MM.1S (cell line): Measurements from ENCODE around the gene PDE12.

Experiments used
- EZH2 ChIP-seq: fragments of 300-600 bp; sonication (generic); optimal IDR thresholded peaks from 2 replicates; pipeline ENCODE3; 2017; ENCODE audit warnings: low read depth, mild to moderate bottlenecking, antibody characterized with exemption, low read length, mixed read lengths
- EZH2phosphoT487 ChIP-seq: fragments of 300-600 bp; sonication (generic); IDR thresholded peaks from 2 replicates; pipeline ENCODE4 v1.6.1; 2018; ENCODE audit warnings: antibody characterized with exemption, low read length
- TF ChIP-seq, protein P1 (sequence below): fragments of 300-600 bp; sonication (generic); IDR thresholded peaks from 2 replicates; pipeline ENCODE4 v1.5.1; 2016; ENCODE audit warnings: antibody characterized with exemption, low read length, mixed read lengths

DNA sequence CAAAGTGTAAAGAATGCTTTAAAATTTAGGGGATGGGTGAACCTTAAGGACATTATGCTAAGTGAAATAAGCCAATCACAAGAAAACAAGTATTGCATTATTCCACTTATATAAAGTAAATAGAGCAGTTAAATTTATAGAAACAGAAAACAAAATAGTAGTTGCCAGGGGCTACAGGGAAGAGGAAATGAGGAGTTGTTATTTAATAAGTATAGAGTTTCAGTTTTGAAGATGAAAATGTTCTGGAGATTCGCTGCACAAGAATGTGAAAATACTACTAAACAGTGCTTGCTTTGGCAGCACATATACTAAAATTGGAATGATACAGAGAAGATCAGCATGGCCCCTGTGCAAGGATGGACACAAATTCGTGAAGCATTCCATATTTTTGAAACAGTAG, 43.9 kb upstream of the PDE12 start:
- TF ChIP-seq, protein P1, sequence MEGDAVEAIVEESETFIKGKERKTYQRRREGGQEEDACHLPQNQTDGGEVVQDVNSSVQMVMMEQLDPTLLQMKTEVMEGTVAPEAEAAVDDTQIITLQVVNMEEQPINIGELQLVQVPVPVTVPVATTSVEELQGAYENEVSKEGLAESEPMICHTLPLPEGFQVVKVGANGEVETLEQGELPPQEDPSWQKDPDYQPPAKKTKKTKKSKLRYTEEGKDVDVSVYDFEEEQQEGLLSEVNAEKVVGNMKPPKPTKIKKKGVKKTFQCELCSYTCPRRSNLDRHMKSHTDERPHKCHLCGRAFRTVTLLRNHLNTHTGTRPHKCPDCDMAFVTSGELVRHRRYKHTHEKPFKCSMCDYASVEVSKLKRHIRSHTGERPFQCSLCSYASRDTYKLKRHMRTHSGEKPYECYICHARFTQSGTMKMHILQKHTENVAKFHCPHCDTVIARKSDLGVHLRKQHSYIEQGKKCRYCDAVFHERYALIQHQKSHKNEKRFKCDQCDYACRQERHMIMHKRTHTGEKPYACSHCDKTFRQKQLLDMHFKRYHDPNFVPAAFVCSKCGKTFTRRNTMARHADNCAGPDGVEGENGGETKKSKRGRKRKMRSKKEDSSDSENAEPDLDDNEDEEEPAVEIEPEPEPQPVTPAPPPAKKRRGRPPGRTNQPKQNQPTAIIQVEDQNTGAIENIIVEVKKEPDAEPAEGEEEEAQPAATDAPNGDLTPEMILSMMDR: no peak
- TF ChIP-seq EZH2: no peak
- no peak for TF ChIP-seq EZH2phosphoT487
